Transverse colon (tissue), 4 donors: ENCODE measurements around the gene HBEGF. TPM values are rescaled to one million over a fixed set of nuclear protein-coding genes. Genes with fewer than 3 reads are reported as not detected.

ENCODE experiments used
- DNase-seq: peaks from one replicate; pipeline ENCODE4 v3.0.0-alpha.2; 2019
- H3K27ac ChIP-seq, 4 donors: fragments of 200-600 bp; sonication (generic); 2 replicates each; pipeline ENCODE4 v1.5.1; 2016 to 2018; ENCODE audit warnings: inconsistent platforms in 4 of 4
- H3K27me3 ChIP-seq: fragments of 200-600 bp; sonication (generic); 2 replicates; pipeline ENCODE4 v1.5.1; 2017; ENCODE audit warnings: inconsistent platforms
- H3K36me3 ChIP-seq, 4 donors: fragments of 200-600 bp; sonication (generic); 2 replicates each; pipeline ENCODE4 v1.5.1; 2017 to 2019; ENCODE audit warnings: inconsistent platforms in 4 of 4
- H3K4me1 ChIP-seq, 4 donors: fragments of 200-600 bp; sonication (generic); 2 replicates each; pipeline ENCODE4 v1.5.1; 2017 to 2020; ENCODE audit warnings: inconsistent platforms in 4 of 4
- H3K4me3 ChIP-seq, 4 donors: fragments of 200-600 bp; sonication (generic); 1 replicate in 1 of 4; 2 replicates in 3 of 4; pipeline versions ENCODE4 v1.5.1 to v1.6.1; 2017 to 2019; ENCODE audit warnings: inconsistent platforms in 4 of 4
- H3K9me3 ChIP-seq, 2 donors: fragments of 200-600 bp; sonication (generic); 2 replicates each; pipeline ENCODE4 v1.5.1; 2017 to 2019; ENCODE audit warnings: inconsistent platforms in 2 of 2
- CTCF ChIP-seq, 5 experiments: fragments of 200-600 bp in 3 of 5; fragments of 450-650 bp in 2 of 5; sonication (generic) in 3 of 5; IDR thresholded peaks; 1 replicate in 2 of 5; 2 replicates in 3 of 5; pipeline ENCODE4 v1.5.1; 2016 to 2017; ENCODE audit warnings: antibody characterized with exemption in 5 of 5, inconsistent platforms in 3 of 5, mild to moderate bottlenecking in 2 of 5, moderate library complexity in 1 of 5
- EP300 ChIP-seq: sonication (generic); formaldehyde crosslinking; IDR thresholded peaks from one replicate; pipeline ENCODE4 v1.6.1; 2017; ENCODE audit warnings: antibody characterized with exemption, low read depth
- POLR2A ChIP-seq: fragments of 450-650 bp; IDR thresholded peaks from one replicate; pipeline ENCODE4 v1.6.1; 2016; ENCODE audit warnings: antibody characterized with exemption, mild to moderate bottlenecking, moderate library complexity
- POLR2AphosphoS5 ChIP-seq, 3 donors: sonication (generic); formaldehyde crosslinking; IDR thresholded peaks; one replicate each; pipeline ENCODE4 v1.6.1; 2016; ENCODE audit warnings: antibody characterized with exemption in 3 of 3
- WGBS, 2 donors: methylation state at CpG; one replicate each; pipeline ENCODE4 v1.1.5; 2018; ENCODE audit warnings: low coverage in 1 of 2; 5-methylcytosine and 5-hydroxymethylcytosine counted together
- in situ Hi-C, 4 donors: fragments of 200-750 bp; cut with MboI; loops; one replicate each; pipeline versions ENCODE4 v1.15.0 to v1.15.1; 2017; ENCODE audit warnings: low sequenced_read_pairs in 3 of 4, low pct_ligation_motif_present in 1 of 4, low pct_unique_long_range_greater_than_20kb in 1 of 4
- intact Hi-C: fragments of 100-400 bp; cut with DNase I; formaldehyde crosslinking; loops from one replicate; pipeline ENCODE4 v1.15.1; 2023; ENCODE audit warnings: low total_unique reads
- total RNA-seq, 4 donors: library from RNA; depleted of rRNA; stranded (reverse); fragments of >200 nt; gene quantifications; one replicate each; pipeline ENCODE4 v1.1.0, GENCODE V29; 2016

HBEGF gene
- total RNA-seq, 4 donors from 2014 or later: 10.5 to 40.0 (median 35.6) TPM

GRCh38 chr5:140339636-140340035 lies 6.8 kb downstream of the HBEGF start:
- WGBS, 2 donors: 60% methylated on average over 4 of the region's 4 CpGs; no CpG with 5 or more reads in 1 of the 2 donors
- in situ Hi-C loops (no loop called here), intact Hi-C loops (loop anchor here (10.0 kb wide), 1 partner anchor 165 kb away; the partner anchor contains the start of gene CYSTM1)
- no peaks in the 10 kb centered on the region for H3K9me3 ChIP-seq
- H3K4me1 ChIP-seq: peaks cover 3 to 37% (median 8%) of the 10 kb centered on the region in 4 donors
- DNase-seq: no peak
- no peak overlapping the region for H3K4me3 ChIP-seq
- TF ChIP-seq EP300 (no peak), POLR2A (no peak), CTCF (IDR thresholded peaks at IDR 0.05) (no peak), POLR2AphosphoS5 (IDR thresholded peaks at IDR 0.05) (no peak)
- H3K36me3 ChIP-seq: no peaks in the 10 kb centered on the region
- H3K27me3 ChIP-seq: no peaks in the 10 kb centered on the region
- no peak overlapping the region for H3K27ac ChIP-seq

GRCh38 chr5:140338908-140339307 lies 7.5 kb downstream of the HBEGF start:
- Histone ChIP-seq H3K4me1 (peaks cover 0 to 30% (median 5%) of the 10 kb centered on the region in 4 donors), H3K4me3 (no peak overlapping the region), H3K36me3 (no peaks in the 10 kb centered on the region), H3K27me3 (no peaks in the 10 kb centered on the region), H3K9me3 (no peaks in the 10 kb centered on the region), H3K27ac (peak overlapping the region in 1 of 4 donors; percentile 10)
- DNase-seq: no peak
- intact Hi-C loops (no loop called here), in situ Hi-C loops (no loop called here)
- TF ChIP-seq CTCF (IDR thresholded peaks at IDR 0.05) (no peak), POLR2A (no peak), POLR2AphosphoS5 (IDR thresholded peaks at IDR 0.05) (no peak), EP300 (no peak)
- 80 to 95% methylated on average over 1 to 2 of the region's 2 CpGs for WGBS, 2 donors

GRCh38 chr5:140338336-140338735 lies 8.1 kb downstream of the HBEGF start:
- Histone ChIP-seq H3K27me3 (no peaks in the 10 kb centered on the region), H3K27ac (peak overlapping the region in 1 of 4 donors; percentile 81), H3K4me1 (peaks cover 0 to 30% (median 5%) of the 10 kb centered on the region in 4 donors), H3K36me3 (no peaks in the 10 kb centered on the region), H3K4me3 (no peak overlapping the region), H3K9me3 (no peaks in the 10 kb centered on the region)
- WGBS, 2 donors: 83 to 87% methylated on average over 3 of the region's 3 CpGs
- in situ Hi-C loops (no loop called here), intact Hi-C loops (no loop called here)
- DNase-seq: no peak
- no peak for TF ChIP-seq POLR2A
- TF ChIP-seq CTCF (IDR thresholded peaks at IDR 0.05): no peak
- TF ChIP-seq POLR2AphosphoS5 (IDR thresholded peaks at IDR 0.05): no peak
- no peak for TF ChIP-seq EP300

DNA sequence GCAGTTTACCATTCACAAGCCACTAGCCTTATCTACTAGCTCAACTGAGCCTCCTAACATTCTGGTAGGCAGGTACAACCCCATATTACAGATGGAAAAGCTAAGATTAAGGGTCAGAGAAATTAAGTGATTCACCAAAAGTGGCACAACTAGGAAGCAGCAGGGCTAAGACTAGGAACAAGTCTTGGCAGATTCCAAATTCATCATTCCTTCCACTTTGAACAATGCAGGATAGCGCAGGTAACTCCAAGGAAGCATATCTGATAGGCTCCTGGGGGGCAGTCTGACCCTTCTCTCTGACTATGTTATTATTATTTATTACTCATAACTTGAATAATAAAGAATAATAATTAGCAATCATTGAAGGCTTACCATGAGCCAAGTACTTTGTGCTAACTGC lies 8.5 kb downstream of the HBEGF start:
- 93 to 100% methylated on average over 1 of the region's 1 CpG for WGBS, 2 donors
- in situ Hi-C loops: no loop called here
- Histone ChIP-seq H3K36me3 (no peaks in the 10 kb centered on the region), H3K27me3 (no peaks in the 10 kb centered on the region), H3K4me3 (no peak overlapping the region), H3K9me3 (no peaks in the 10 kb centered on the region), H3K27ac (peak overlapping the region in 1 of 4 donors; percentile 81), H3K4me1 (peaks cover 0 to 30% (median 5%) of the 10 kb centered on the region in 4 donors)
- TF ChIP-seq EP300: no peak
- TF ChIP-seq CTCF (IDR thresholded peaks at IDR 0.05): no peak
- TF ChIP-seq POLR2AphosphoS5 (IDR thresholded peaks at IDR 0.05): no peak
- TF ChIP-seq POLR2A: no peak
- no peak for DNase-seq
- intact Hi-C loops: no loop called here
